ENCODE measurements around the gene AMIGO1.

The AMIGO1 gene

DNA sequence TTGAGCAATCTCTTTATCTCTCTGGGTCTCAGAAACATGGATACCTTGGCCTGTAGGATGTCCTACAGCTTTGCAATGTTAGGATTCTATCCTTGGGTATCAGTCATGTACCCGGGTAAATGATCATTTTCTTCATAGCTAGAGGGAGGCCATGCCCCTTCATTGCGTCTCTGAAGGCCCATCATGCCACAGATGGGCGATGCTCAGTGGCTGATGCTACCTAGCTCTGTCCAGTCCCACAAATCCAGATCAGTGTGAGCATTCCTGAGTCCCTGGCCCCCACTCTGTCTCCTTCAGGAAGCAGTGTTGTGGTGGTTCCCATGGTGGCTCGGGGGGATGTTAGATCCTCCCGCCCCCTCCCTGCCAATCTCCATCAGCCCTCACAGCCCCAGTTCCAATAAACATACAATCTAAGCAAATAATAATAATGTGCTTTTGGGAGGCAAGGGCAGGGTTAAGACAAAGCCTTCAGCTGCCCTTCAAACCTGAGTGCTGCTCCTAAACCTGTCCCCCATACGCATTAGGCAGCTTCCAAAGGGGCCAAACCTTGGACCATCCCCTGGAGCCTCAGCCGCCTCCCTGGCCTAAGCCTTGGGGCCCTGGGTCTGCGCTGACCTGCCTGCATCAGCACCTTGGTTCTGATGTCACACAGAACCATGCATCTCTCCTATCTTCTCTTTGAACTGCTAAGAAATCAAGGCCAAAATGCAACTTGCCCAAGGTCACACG is 29.5 kb upstream of the AMIGO1 start:
- no peak for ATAC-seq (ENCODE audit: low read depth)
- Mint-ChIP-seq H3K4me3 (no peak overlapping the region), H3K27me3 (peaks cover 2% of the 10 kb centered on the region), H3K36me3 (no peaks in the 10 kb centered on the region), H3K27ac (no peak overlapping the region), H3K4me1 (no peaks in the 10 kb centered on the region), H3K9me3 (no peaks in the 10 kb centered on the region)
- DNase-seq (ENCODE audit: low spot score in 2 of 2): no peak

DNA sequence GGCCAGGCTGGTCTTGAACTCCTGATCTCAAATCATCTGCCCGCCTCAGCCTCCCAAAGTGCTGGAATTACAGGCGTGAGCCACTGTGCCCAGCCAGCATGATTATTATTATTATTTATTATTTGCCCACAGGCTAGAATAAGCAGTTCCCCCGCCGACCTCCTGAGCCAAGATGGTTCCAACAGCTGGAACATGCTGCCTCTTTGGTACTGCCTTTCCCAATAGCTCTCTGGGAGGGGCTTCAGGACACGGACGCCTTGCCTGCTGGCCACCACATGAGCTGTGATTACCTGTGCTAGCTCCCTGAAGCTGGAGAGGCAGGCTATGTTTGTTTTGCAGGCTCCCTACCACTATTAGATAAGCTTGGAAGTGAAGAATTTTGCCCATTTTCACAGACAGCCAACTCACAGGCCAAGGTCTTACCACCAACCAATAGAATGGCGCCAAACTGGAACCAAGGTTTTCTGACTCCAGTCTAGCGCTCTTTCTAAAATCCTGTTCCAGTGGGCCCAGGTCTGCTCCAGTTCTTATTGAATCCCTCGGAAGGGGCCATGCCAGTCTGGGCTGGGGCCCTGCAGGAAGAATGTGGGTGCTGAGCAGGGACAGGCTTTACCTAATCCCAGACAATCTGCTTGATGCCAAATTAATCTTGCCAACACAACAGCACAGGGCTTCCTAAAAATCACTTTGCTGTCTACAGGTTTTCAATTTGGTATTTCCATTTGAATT is 28.1 kb upstream of the AMIGO1 start:
- ATAC-seq (ENCODE audit: low read depth) (no peak), DNase-seq (ENCODE audit: low spot score in 2 of 2) (no peak)
- no peaks in the 10 kb centered on the region for H3K27me3 Mint-ChIP-seq
- no peaks in the 10 kb centered on the region for H3K9me3 Mint-ChIP-seq
- no peaks in the 10 kb centered on the region for H3K36me3 Mint-ChIP-seq
- H3K4me3 Mint-ChIP-seq: no peak overlapping the region
- peaks cover 2% of the 10 kb centered on the region for H3K4me1 Mint-ChIP-seq
- no peak overlapping the region for H3K27ac Mint-ChIP-seq

DNA sequence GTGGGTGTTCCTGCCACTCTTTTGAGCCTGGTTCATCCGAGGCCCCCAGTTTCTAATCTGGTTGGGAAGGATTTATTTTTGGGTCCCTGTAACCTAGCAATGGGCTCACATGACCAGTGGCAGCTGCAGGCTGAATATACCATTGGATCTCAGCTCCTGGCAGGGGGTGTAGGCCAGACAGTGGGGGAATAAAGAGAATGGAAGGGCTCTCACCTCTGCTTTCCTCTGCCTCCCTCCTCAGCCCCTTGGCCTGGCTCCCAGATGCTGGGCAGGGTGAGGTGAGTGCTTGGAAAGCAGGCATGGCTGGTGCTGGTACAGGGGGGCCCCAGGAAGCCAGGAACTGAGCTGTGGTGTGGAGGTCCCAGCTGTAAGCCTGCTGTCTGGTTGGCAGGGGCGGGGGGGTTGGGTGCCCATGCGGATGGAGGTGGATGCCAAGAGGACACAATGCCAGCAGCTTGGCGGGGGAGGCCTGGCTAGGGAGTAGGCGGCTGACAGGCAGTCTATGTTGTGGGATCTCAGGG is 26.5 kb upstream of the AMIGO1 start:
- ATAC-seq (ENCODE audit: low read depth) (no peak), DNase-seq (ENCODE audit: low spot score in 2 of 2) (no peak)
- Mint-ChIP-seq H3K4me3 (no peak overlapping the region), H3K4me1 (peaks cover 3% of the 10 kb centered on the region), H3K27me3 (no peaks in the 10 kb centered on the region), H3K36me3 (no peaks in the 10 kb centered on the region), H3K27ac (no peak overlapping the region), H3K9me3 (no peaks in the 10 kb centered on the region)

DNA sequence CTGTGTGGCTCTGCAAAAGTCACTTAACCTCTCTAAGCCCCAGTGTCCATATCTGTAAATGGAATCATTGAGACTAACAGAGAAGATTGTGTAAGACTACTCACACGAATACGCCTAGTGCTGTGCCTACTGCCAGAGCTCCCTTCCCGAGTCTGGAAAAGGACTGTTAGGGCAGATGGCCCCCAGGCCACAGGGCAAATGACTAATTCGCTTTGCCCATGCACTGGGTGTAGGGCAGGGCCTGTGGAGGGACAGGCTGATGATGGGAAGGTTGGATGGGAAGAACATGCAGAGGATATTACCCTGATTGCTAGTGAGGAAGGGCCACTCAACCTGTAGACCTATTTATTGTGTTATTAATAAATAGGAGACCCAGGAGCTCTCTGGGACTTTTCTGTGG is 26.0 kb upstream of the AMIGO1 start:
- H3K36me3 Mint-ChIP-seq: no peaks in the 10 kb centered on the region
- DNase-seq (ENCODE audit: low spot score in 2 of 2) (no peak), ATAC-seq (ENCODE audit: low read depth) (no peak)
- no peak overlapping the region for H3K27ac Mint-ChIP-seq
- H3K4me1 Mint-ChIP-seq: peaks cover 3% of the 10 kb centered on the region
- H3K9me3 Mint-ChIP-seq: no peaks in the 10 kb centered on the region
- no peak overlapping the region for H3K4me3 Mint-ChIP-seq
- no peaks in the 10 kb centered on the region for H3K27me3 Mint-ChIP-seq

DNA sequence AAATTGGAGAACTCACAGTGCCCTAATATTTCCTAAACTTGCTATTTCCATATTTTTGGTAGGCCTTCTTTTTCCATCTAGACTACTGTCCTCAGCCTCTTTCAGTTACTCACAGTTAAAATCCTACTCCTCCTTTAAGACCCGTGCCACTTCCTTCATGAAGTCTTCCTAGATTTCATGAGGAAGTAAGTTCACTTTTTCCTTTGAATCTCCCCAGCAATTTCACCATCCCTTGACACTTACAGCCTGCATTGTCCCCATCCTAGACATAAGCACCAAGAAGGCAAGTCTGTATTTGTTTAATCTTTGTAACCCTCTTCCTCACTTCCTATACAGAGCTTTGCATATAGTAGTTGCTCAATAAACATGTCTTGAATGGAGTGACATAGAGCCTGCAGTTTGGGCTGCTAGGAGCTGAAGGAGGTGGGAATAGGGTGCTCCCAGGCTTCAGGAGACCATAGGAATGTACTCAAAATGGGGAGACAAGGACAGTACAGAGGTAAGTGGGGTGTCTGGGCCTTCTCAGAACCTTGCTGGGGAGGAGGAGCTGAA is 24.9 kb upstream of the AMIGO1 start:
- no peak for DNase-seq (ENCODE audit: low spot score in 2 of 2)
- Mint-ChIP-seq H3K4me3 (no peak overlapping the region), H3K4me1 (peaks cover 3% of the 10 kb centered on the region), H3K27me3 (no peaks in the 10 kb centered on the region), H3K36me3 (no peaks in the 10 kb centered on the region), H3K9me3 (no peaks in the 10 kb centered on the region), H3K27ac (no peak overlapping the region)
- no peak for ATAC-seq (ENCODE audit: low read depth)

DNA sequence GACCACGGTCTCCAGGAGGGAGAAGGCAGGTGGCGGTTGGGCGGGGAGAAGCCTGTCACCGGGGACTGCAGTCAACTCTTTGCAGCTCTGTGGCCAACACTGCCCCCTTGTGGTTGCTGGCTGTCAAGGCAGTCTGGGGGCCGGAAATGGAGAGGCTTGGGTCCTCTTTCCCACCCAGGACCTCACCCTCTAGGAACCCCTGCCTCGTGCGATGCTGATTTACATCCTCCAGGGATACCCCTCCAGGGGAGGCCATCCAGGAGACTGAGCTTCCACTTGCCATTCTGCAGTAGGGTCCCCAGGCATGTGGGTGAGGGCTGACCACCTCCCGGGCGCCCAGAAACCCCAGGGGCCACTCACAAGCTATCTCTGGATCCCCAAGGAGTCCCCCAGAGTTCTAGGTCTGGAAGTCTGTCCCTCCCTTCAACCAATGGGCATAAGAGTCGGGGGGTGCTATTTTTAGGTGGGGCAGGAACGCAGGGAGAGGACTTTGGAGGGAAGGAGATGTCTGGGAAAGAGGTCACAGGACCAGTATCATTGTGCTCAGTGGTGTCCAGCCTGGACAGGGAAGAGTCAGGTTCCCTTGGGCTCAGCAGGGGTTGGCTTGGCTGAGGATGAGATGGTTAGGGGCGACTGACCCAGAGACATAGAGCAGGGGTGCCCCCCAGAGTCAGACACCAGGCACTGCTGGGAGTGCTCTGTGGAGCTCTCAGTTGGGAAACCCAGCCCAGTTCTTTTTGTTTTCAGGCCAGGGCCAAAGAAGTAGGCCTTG is 23.0 kb upstream of the AMIGO1 start:
- peak overlapping the region; percentile 21 for H3K27ac Mint-ChIP-seq
- peak; percentile 86 for ATAC-seq (ENCODE audit: low read depth)
- peaks cover 2% of the 10 kb centered on the region for H3K27me3 Mint-ChIP-seq
- H3K9me3 Mint-ChIP-seq: no peaks in the 10 kb centered on the region
- H3K36me3 Mint-ChIP-seq: no peaks in the 10 kb centered on the region
- DNase-seq (ENCODE audit: low spot score in 2 of 2): peak; percentile 90 to 92
- H3K4me3 Mint-ChIP-seq: peak overlapping the region; percentile 77
- peaks cover 3% of the 10 kb centered on the region for H3K4me1 Mint-ChIP-seq

DNA sequence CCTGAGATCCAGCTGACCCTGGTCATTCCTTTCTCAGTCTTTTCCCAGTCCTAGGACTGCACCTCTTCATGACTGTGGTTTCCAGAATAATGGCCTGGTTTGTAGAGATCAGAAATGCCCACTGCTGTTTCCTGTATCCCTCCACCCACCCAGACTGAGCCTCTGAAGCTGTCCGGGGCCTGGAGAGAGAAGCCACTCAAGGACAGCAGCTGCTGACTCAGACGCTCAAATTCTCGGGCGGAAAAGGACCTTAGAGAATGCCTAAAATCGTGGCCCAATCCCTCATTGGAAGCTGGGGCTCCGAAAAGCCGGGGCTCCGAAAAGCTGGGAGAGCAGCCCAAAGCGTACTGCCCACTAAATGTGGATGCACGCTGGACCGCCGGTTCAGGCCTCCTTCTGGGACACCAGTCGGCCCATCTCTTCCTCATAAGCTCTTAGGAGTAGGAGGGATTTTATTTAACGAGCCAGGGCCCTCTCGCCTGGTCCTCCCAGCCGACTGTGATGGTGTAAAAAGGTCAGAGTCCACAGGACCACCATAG is 22.4 kb upstream of the AMIGO1 start:
- H3K36me3 Mint-ChIP-seq: no peaks in the 10 kb centered on the region
- H3K4me1 Mint-ChIP-seq: peaks cover 3% of the 10 kb centered on the region
- H3K4me3 Mint-ChIP-seq: peak overlapping the region; percentile 77
- ATAC-seq (ENCODE audit: low read depth) (no peak), DNase-seq (ENCODE audit: low spot score in 2 of 2) (no peak)
- no peaks in the 10 kb centered on the region for H3K9me3 Mint-ChIP-seq
- H3K27ac Mint-ChIP-seq: no peak overlapping the region
- peaks cover 2% of the 10 kb centered on the region for H3K27me3 Mint-ChIP-seq

DNA sequence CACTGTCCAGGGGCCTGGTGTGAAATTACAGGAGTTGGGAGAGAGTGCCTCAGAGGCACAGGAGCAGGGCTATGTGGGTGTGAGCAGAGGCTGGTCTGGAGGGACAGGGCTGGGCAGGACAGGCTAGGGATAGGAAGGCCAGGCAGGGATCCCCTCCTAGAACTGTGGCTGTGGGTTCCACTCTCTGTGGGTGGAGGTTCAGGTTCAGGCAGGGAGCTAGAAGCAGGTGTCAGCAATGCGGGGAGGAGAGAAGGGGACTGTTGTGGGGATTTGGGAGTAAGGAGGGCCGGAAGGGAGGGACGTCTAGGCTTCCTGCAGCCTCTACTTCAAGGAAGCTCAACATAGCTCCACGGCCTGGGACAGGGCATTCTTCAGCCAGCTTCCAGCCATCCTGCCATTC is 21.9 kb upstream of the AMIGO1 start:
- peak overlapping the region; percentile 27 for H3K4me3 Mint-ChIP-seq
- no peaks in the 10 kb centered on the region for H3K36me3 Mint-ChIP-seq
- H3K4me1 Mint-ChIP-seq: peaks cover 3% of the 10 kb centered on the region
- no peak overlapping the region for H3K27ac Mint-ChIP-seq
- H3K27me3 Mint-ChIP-seq: peaks cover 2% of the 10 kb centered on the region
- ATAC-seq (ENCODE audit: low read depth) (no peak), DNase-seq (ENCODE audit: low spot score in 2 of 2) (no peak)
- H3K9me3 Mint-ChIP-seq: no peaks in the 10 kb centered on the region

DNA sequence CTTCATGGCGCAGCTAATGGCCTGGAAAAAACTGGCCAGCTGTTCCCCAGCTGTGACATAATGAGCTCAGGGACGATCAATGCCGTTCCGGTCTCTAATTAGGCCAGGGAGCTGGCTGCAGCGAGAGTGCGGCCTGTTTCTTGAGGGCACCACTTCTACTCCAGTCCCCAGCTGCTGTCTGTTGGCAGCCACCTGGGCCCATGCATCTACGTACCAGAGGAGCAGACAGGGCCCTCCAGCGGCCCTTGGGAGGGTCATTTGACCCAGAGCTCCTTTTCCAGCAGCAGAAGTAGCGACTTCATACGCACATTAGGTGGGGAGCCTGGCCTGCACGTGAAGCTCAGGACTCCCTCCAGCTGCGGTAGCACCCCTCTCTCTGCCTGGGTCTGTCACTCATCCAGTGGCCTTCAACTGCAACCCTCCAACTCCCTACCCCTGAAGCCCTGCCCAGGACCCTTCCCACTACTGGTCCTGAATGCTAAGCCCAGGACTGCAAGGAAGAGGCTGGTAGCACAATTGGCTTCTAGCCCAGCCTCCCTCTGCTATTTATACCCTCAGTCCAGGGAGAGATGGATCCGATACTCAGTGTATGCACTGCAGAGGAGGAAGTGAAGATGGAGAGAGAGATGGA is 21.0 kb upstream of the AMIGO1 start:
- Mint-ChIP-seq H3K36me3 (no peaks in the 10 kb centered on the region), H3K4me3 (peak overlapping the region; percentile 22), H3K9me3 (no peaks in the 10 kb centered on the region)

DNA sequence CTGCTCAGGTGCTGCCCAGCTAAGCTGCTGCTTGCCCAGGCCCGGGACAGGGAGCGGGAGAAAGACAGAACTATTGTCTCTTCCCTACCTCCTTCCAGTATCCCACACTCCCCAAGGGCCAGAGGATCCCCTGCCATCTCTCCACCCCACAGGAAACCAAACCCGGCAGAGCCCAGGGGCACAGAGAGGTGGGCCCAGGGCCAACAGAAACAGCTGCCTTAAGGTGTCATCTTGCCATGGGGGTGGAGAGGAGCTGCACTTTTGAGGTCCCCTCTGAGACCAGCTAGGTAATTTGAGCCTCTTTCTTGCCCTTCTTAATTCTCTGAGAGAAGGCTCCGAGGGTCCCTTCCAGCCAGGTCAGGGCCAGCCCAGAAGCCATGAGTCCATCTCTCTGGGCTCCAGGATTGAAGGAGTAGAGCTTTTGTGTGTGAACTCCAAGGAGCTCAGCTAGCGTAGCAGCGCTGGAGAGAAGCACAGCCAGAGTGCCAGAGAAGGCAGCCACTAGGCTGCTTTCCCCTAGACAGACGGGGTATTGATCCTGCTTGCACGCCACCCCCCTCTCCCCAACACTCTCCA is 20.4 kb upstream of the AMIGO1 start:
- Mint-ChIP-seq H3K27ac (no peak overlapping the region), H3K9me3 (no peaks in the 10 kb centered on the region), H3K27me3 (peaks cover 6% of the 10 kb centered on the region), H3K36me3 (no peaks in the 10 kb centered on the region), H3K4me1 (peaks cover 3% of the 10 kb centered on the region), H3K4me3 (no peak overlapping the region)
- ATAC-seq (ENCODE audit: low read depth): no peak
- DNase-seq (ENCODE audit: low spot score in 2 of 2): no peak

More for the DNA sequence above, 21.0 kb upstream of the AMIGO1 start:
- no peak overlapping the region for H3K27ac Mint-ChIP-seq
- peaks cover 3% of the 10 kb centered on the region for H3K4me1 Mint-ChIP-seq
- DNase-seq (ENCODE audit: low spot score in 2 of 2): no peak
- peaks cover 4% of the 10 kb centered on the region for H3K27me3 Mint-ChIP-seq
- ATAC-seq (ENCODE audit: low read depth): no peak

DNA sequence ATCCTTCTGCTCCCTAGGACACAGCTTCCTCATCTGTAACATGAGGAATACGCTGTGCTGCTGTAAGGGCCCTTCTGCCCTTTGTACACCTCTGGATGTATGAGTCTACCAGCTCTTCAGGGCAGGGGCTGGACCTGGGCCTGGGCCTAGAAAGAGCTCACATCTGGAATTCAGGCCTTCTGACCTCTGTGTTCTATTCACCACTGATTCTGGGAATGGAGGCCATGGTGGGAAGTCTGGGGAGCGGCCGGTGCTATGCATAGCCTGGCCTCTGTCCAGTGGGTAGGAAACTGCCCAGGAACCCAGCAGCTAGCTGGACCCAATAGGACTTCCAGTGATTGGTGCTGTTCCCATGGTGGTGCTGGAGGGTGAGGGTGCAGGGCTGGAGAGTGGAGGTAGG is 19.2 kb upstream of the AMIGO1 start:
- Mint-ChIP-seq H3K4me1 (peaks cover 3% of the 10 kb centered on the region), H3K27ac (no peak overlapping the region), H3K4me3 (no peak overlapping the region), H3K9me3 (no peaks in the 10 kb centered on the region), H3K36me3 (no peaks in the 10 kb centered on the region), H3K27me3 (peaks cover 6% of the 10 kb centered on the region)
- no peak for ATAC-seq (ENCODE audit: low read depth)
- no peak for DNase-seq (ENCODE audit: low spot score in 2 of 2)

DNA sequence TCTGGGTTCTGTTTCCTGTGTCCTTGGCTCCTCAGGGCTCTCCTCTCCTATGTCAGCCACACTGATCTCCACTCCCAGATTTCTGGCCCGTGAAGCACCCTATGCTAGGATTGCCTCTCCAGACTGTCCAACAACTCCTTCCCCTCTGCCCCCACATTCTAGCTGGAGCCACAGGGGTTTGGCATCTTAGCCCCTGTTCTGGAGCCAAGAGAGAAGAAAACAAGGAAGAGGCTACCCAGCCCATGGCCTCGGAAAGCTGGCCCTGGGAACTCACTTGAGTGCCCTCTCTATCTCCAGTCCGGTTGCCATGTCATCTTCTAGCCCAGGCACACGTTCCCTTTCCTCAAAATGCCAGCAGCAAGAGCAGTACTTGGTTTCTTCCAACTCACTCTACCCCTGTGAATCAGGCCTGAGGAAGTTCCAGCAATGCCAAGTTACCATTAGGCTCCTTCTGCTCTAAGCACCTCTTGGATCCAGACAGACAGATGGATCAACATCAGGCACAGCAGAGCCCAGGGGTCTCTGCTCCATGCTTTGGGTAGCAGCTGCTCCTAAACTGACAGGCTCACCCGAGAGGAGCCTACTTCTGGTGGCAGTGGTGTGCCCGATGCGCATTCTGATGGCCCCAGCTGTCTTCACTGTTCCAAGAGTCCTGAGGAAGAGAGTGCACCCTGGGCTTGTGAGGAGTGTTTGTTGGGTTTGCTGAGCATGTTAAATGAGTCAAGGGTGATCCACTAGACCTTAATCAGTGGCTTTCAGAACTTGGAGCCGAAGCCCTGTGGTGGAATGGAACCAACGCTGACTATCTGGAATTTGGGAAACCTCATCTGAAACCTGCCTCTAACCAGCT is 18.5 kb upstream of the AMIGO1 start:
- Mint-ChIP-seq H3K27ac (no peak overlapping the region), H3K4me1 (peaks cover 3% of the 10 kb centered on the region)
- no peak for DNase-seq (ENCODE audit: low spot score in 2 of 2)

More for the DNA sequence above, 18.5 kb upstream of the AMIGO1 start:
- no peak overlapping the region for H3K4me3 Mint-ChIP-seq
- ATAC-seq (ENCODE audit: low read depth): no peak
- no peaks in the 10 kb centered on the region for H3K36me3 Mint-ChIP-seq
- H3K27me3 Mint-ChIP-seq: peaks cover 6% of the 10 kb centered on the region
- no peaks in the 10 kb centered on the region for H3K9me3 Mint-ChIP-seq

All from memory B cell (primary cell).